Measurements from ENCODE around the gene DRAP1.

GRCh38 chr11:65890324-65891218 is 28.7 kb upstream of the DRAP1 start, which contains the start of gene CCDC85B:
- no peak for TF ChIP-seq GATA2 (IDR thresholded peaks at IDR 0.05; ENCODE audit: low read depth, low read length)
- TF ChIP-seq GATA3 (IDR thresholded peaks at IDR 0.05; ENCODE audit: low read depth, low read length): no peak
